Pancreas (tissue), 10 donors: Measurements from ENCODE around the gene INO80D. TPM values are rescaled to one million over a fixed set of nuclear protein-coding genes. Genes with fewer than 3 reads are reported as not detected.

Experiments
- ATAC-seq, 4 donors: fragments of 200-7000 bp; cut with Tn5 transposase; one replicate each; pipeline versions ENCODE4 v1.8.0 to v1.9.1; 2020; ENCODE audit warnings: mild to moderate bottlenecking in 4 of 4, moderate library complexity in 4 of 4
- DNase-seq, 6 donors: peaks; one replicate each; pipeline ENCODE4 v3.0.0-alpha.2; 2020
- FAIRE-seq: peaks from 2 replicates; lab custom pipeline; 2012; peaks lifted over from hg19 to GRCh38; lab: Jason Lieb, UNC
- H3K27ac ChIP-seq, 4 donors: fragments of 200-600 bp; sonication (generic); 1 replicate in 3 of 4; 2 replicates in 1 of 4; pipeline versions ENCODE4 v1.5.0 to v1.8.0; 2020
- H3K27me3 ChIP-seq, 4 donors: fragments of 200-600 bp; one replicate each; pipeline ENCODE4 v1.8.0; 2021
- H3K36me3 ChIP-seq, 3 donors: fragments of 200-600 bp; sonication (generic) in 1 of 3; one replicate each; pipeline versions ENCODE4 v1.5.0 to v1.8.0; 2020 to 2021
- H3K4me1 ChIP-seq, 3 donors: fragments of 200-600 bp; one replicate each; pipeline ENCODE4 v1.8.0; 2021
- H3K4me3 ChIP-seq, 4 donors: fragments of 200-600 bp; sonication (generic) in 2 of 4; one replicate each; pipeline versions ENCODE4 v1.5.0 to v1.8.0; 2020 to 2021
- H3K9me3 ChIP-seq, 4 donors: fragments of 200-600 bp; one replicate each; pipeline ENCODE4 v1.8.0; 2021
- CTCF ChIP-seq, 4 donors: fragments of 200-600 bp; sonication (generic) in 3 of 4; IDR thresholded peaks; one replicate each; pipeline versions ENCODE4 v1.5.0 to v1.8.0; 2021; ENCODE audit warnings: antibody characterized with exemption in 4 of 4
- WGBS, 2 donors: extraction: QIAGEN DNeasy Blood & Tissue Kit; methylation state at CpG; one replicate each; pipeline ENCODE4 v1.1.7; 2013; 5-methylcytosine and 5-hydroxymethylcytosine counted together
- intact Hi-C, 3 donors: fragments of 100-400 bp; cut with DNase I; formaldehyde crosslinking; loops; one replicate each; pipeline versions ENCODE4 v1.11.1 to v1.14.2; 2022
- polyA plus RNA-seq, 2 donors: library from polyadenylated mRNA; stranded (reverse); fragments of 200-250 nt; gene quantifications; one replicate each; pipeline ENCODE4 v1.2.3, GENCODE V29; 2013
- total RNA-seq, 6 donors: library from RNA; stranded (reverse); fragmentation: NEBNext Ultra II Directional in 4 of 6; extraction: Animal tissue kit (Norgen Biotek cat#: 25700) in 4 of 6; gene quantifications; one replicate each; pipeline versions ENCODE4 v1.2.1 to v1.2.4, GENCODE V29; 2021 to 2023
- donor health status: healthy with polysubstance abuse.
- donor health status: DM: no; HTN: no; CAD: no; lungs with moderate emphysema.
- donor health status: DM: no; HTN: no; CAD: no.
- donor health status: control.
- donor health status: control.
- donor health status: Bipolar disorder and iron deficiency.
- donor health status: DM: yes; HTN: yes; CAD: no.
- donor health status: DM: no; HTN: no; CAD: no.
- donor health status: DM: no; HTN: no; CAD: no.
- donor health status: DM: yes; HTN: yes; CAD: no.

INO80D gene
- total and polyA plus RNA-seq, 8 donors = 2.7 to 15.0 (median 9.9) TPM

DNA sequence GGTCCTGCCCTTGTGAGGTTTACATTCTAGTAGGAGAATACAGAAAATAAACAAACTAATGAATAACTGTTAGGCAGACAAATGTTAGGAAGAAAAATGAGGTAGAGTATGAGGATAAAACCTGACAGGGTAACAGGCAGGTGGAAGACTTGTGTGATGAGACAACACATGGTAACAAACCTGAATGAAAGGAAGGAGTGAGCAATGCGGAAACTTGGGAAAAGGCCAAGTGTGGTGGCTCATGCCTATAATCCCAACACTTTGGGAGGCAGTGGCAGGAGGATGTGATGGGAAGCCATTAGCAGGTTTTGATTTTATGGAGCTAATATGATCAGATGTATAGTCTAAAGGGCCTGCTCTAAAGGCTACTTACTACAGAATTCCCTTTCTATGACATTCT lies 74.2 kb downstream of the INO80D start:
- Histone ChIP-seq H3K4me1 (no peaks in the 10 kb centered on the region), H3K27ac (no peak overlapping the region), H3K4me3 (no peak overlapping the region), H3K36me3 (peaks cover 0 to 18% (median 3%) of the 10 kb centered on the region in 3 donors), H3K27me3 (no peaks in the 10 kb centered on the region), H3K9me3 (no peaks in the 10 kb centered on the region)
- no peak for FAIRE-seq
- ATAC-seq = peak in 1 of 4 donors; percentile 44
- intact Hi-C loops = no loop called here
- WGBS, 2 donors = 78 to 95% methylated on average over 1 of the region's 1 CpG
- no peak for TF ChIP-seq CTCF (IDR thresholded peaks at IDR 0.05)
- no peak for DNase-seq

DNA sequence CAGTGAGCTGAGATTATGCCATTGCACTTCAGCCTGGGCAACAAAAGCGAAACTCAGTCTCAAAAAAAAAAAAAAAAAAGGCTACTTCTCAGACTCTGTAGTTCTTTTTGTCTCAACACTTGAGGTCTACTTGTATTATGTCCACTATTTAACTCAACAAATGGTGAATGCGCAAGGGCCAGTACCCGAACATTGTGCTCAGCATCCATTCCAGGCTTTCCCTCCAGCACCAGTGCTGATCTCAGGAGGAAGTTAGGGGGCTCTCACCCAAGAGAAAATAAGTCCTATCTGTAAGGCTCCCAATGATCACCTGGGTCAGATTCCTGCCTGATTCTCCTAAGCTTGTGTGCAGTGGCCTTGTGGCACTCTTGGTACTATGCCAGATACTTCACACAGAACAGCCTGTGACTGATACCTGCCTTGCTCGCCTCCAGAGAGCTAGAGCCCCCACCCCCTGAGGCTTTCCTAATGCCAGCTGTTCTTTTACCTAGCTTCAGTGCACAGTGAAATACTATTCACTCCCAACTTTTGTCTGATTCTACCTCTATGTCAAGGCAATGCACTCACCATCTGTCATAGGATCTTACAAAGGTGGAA lies 74.9 kb downstream of the INO80D start:
- no peaks in the 10 kb centered on the region for H3K27me3 ChIP-seq
- no peak for DNase-seq
- no peak overlapping the region for H3K4me3 ChIP-seq
- no peaks in the 10 kb centered on the region for H3K4me1 ChIP-seq
- H3K36me3 ChIP-seq = peaks cover 0 to 20% (median 3%) of the 10 kb centered on the region in 3 donors
- no peak for FAIRE-seq
- no peaks in the 10 kb centered on the region for H3K9me3 ChIP-seq
- 82 to 83% methylated on average over 4 of the region's 4 CpGs for WGBS, 2 donors
- ATAC-seq = peak in 3 of 4 donors; percentile 26 to 65 (median 38)
- intact Hi-C loops = no loop called here
- TF ChIP-seq CTCF (IDR thresholded peaks at IDR 0.05) = no peak
- H3K27ac ChIP-seq = no peak overlapping the region

- 95 to 97% methylated on average over 8 of the region's 8 CpGs for WGBS, 2 donors
- ATAC-seq (peak in 3 of 4 donors; percentile 64 to 80 (median 74)), DNase-seq (no peak), FAIRE-seq (no peak)
- intact Hi-C loops = no loop called here
- Histone ChIP-seq H3K36me3 (peaks cover 0 to 40% (median 11%) of the 10 kb centered on the region in 3 donors), H3K27me3 (no peaks in the 10 kb centered on the region), H3K27ac (no peak overlapping the region), H3K4me1 (no peaks in the 10 kb centered on the region), H3K4me3 (no peak overlapping the region), H3K9me3 (no peaks in the 10 kb centered on the region)
- TF ChIP-seq CTCF (IDR thresholded peaks at IDR 0.05) = no peak
Measured at GRCh38 chr2:206004004-206004693, 81.8 kb downstream of the INO80D start.

- Histone ChIP-seq H3K9me3 (no peaks in the 10 kb centered on the region), H3K4me1 (no peaks in the 10 kb centered on the region), H3K27me3 (no peaks in the 10 kb centered on the region), H3K36me3 (peaks cover 0 to 29% (median 11%) of the 10 kb centered on the region in 3 donors), H3K27ac (no peak overlapping the region), H3K4me3 (no peak overlapping the region)
- intact Hi-C loops = no loop called here
- no peak for TF ChIP-seq CTCF (IDR thresholded peaks at IDR 0.05)
- FAIRE-seq = no peak
- no peak for DNase-seq
- WGBS, 2 donors = 72 to 78% methylated on average over 1 of the region's 1 CpG
- ATAC-seq = no peak
Measured at GRCh38 chr2:206002440-206002839, 83.5 kb downstream of the INO80D start.

DNA sequence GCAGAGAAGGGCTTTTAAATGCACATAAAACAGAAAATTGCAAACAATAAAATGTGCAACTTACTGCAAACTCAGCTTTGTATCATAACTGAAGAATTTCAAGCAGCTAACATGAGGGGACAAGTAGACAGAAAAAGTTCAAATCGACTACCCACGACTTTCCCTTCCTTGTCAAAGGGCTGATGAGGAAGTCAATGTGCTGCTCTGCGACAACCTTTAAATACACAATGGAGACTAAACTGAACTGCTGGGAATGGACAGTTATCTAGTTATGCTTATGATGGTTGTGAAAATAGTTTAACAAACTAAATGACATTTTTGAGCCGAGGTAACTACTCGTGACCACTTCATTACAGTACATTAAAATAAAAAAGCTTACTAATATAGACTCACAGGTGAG lies 84.1 kb downstream of the INO80D start:
- TF ChIP-seq CTCF (IDR thresholded peaks at IDR 0.05) = no peak
- FAIRE-seq (no peak), ATAC-seq (no peak), DNase-seq (no peak)
- WGBS, 2 donors = 76 to 77% methylated on average over 5 of the region's 5 CpGs
- intact Hi-C loops = no loop called here
- H3K27me3 ChIP-seq = no peaks in the 10 kb centered on the region
- H3K4me1 ChIP-seq = no peaks in the 10 kb centered on the region
- H3K9me3 ChIP-seq = no peaks in the 10 kb centered on the region
- no peak overlapping the region for H3K4me3 ChIP-seq
- peaks cover 0 to 23% (median 11%) of the 10 kb centered on the region in 3 donors for H3K36me3 ChIP-seq
- no peak overlapping the region for H3K27ac ChIP-seq
